ENCODE measurements around the gene GLO1.

GLO1 gene

DNA sequence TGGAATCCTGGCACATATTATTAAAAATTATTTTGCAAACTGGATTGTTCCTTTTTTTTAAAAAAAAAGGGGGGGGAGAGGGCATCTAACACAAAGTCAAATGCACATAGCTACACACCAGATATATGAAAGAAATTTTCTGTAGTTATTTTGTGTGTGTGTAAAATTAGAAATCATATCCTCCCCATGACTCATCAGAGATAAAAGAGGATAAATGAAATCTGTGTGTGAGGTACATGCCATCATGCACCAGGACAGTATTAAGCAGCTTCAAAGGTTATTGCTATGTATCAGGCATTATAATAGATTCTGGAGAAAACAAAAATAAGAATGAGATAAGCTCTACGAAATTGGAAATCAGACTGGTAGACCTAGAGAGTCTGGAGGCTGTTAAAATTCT, 68.4 kb downstream of the GLO1 start:
- H3K4me1 ChIP-seq (ENCODE audit: insufficient read depth, low read length) = peaks cover 19% of the 10 kb centered on the region
- no peaks in the 10 kb centered on the region for H3K36me3 ChIP-seq (ENCODE audit: insufficient read depth, low read length)
- no peak overlapping the region for H3K9ac ChIP-seq (ENCODE audit: low read length)
- no peaks in the 10 kb centered on the region for H3K27me3 ChIP-seq (ENCODE audit: control insufficient read depth in 1 of 2, insufficient read depth in 2 of 2, low read length in 2 of 2)
- no peak overlapping the region for H3K4me3 ChIP-seq (ENCODE audit: low read depth in 1 of 2, low read length in 2 of 2)
- no peak overlapping the region for H3K27ac ChIP-seq (ENCODE audit: low read depth, low read length)
- H3K9me3 ChIP-seq (ENCODE audit: low read length) = no peaks in the 10 kb centered on the region

DNA sequence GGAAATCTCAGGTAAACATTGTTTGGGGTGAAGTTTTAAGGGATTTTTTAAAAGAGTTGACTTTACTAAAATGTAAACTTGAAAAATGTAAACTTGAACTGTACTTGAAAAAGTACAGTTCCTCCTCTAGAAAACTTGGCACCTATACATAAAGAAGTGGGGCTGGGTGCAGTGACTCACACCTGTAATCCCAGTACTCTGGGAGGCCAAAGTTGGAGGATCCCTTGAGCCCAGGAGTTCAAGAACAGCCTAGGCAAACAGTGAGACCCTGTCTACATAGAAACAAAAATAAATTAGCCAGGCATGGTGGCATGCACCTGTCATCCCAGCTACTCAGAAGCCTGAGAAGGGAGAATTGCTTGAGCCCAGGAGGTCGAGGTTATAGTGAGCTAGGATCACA, 70.5 kb downstream of the GLO1 start:
- H3K36me3 ChIP-seq (ENCODE audit: insufficient read depth, low read length) = no peaks in the 10 kb centered on the region
- no peaks in the 10 kb centered on the region for H3K27me3 ChIP-seq (ENCODE audit: control insufficient read depth in 1 of 2, insufficient read depth in 2 of 2, low read length in 2 of 2)
- no peak overlapping the region for H3K27ac ChIP-seq (ENCODE audit: low read depth, low read length)
- no peaks in the 10 kb centered on the region for H3K9me3 ChIP-seq (ENCODE audit: low read length)
- H3K4me1 ChIP-seq (ENCODE audit: insufficient read depth, low read length) = peaks cover 5% of the 10 kb centered on the region
- no peak overlapping the region for H3K4me3 ChIP-seq (ENCODE audit: low read depth in 1 of 2, low read length in 2 of 2)
- H3K9ac ChIP-seq (ENCODE audit: low read length) = no peak overlapping the region

DNA sequence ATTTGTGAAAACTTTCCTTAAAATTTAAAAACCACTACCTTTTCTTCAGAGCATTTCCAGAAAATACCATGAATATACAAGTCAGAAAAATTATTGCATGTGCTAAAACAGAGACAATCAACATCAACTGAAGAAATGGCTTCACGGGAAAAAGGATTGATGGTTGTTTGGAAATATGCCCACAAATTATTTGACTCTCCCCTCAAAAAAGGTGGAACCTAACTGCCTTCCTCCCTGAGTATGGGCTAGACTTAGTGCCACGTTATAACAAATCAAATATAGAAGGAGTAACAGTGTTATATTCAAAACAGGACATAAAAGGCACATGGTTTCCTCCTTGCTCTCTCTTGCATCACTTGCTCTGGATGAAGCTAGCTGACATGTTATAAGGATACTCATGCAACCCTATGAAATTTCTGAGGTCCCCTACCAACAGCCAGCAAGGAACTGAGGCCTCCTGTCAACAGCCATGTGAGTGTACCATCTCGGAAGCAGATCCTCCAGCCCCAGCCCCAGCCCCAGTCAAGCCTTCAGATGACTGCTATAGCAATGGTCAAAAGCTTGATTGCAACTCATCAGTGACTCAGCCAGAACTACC, 71.7 kb downstream of the GLO1 start:
- Histone ChIP-seq H3K4me1 (ENCODE audit: insufficient read depth, low read length) (peaks cover 5% of the 10 kb centered on the region), H3K36me3 (ENCODE audit: insufficient read depth, low read length) (no peaks in the 10 kb centered on the region), H3K9ac (ENCODE audit: low read length) (no peak overlapping the region), H3K27me3 (ENCODE audit: control insufficient read depth in 1 of 2, insufficient read depth in 2 of 2, low read length in 2 of 2) (no peaks in the 10 kb centered on the region), H3K9me3 (ENCODE audit: low read length) (no peaks in the 10 kb centered on the region), H3K27ac (ENCODE audit: low read depth, low read length) (no peak overlapping the region), H3K4me3 (ENCODE audit: low read depth in 1 of 2, low read length in 2 of 2) (no peak overlapping the region)

All from muscle layer of colon (tissue), 2 donors.